Epithelial cell of proximal tubule (primary cell): Measurements from ENCODE around the gene DICER1. TPM values are rescaled to one million over a fixed set of nuclear protein-coding genes. Genes with fewer than 3 reads are reported as not detected.
"Not testable (repeated sequence)": the region's sequence is repeated elsewhere in the genome, so short reads cannot be mapped to it uniquely, and the experiment has no call there.

Experiments
- DNase-seq: peaks from one replicate; pipeline ENCODE4 v3.0.0-alpha.2; 2011; ENCODE audit warnings: low read depth
- H3K4me3 ChIP-seq: 2 replicates; pipeline ENCODE4 v1.5.1; 2011; ENCODE audit warnings: low read depth, mild to moderate bottlenecking, low read length
- total RNA-seq: library from RNA; depleted of rRNA; stranded (reverse); fragments of >200 nt; gene quantifications from 2 replicates; pipeline ENCODE4 v1.2.3, GENCODE V29; 2015
- TF ChIP-seq, protein P1 (sequence below): conservative IDR thresholded peaks from 2 replicates; pipeline ENCODE4 v1.5.1; 2012; ENCODE audit warnings: low read depth, mild to moderate bottlenecking, low read length

Gene DICER1, protein sequence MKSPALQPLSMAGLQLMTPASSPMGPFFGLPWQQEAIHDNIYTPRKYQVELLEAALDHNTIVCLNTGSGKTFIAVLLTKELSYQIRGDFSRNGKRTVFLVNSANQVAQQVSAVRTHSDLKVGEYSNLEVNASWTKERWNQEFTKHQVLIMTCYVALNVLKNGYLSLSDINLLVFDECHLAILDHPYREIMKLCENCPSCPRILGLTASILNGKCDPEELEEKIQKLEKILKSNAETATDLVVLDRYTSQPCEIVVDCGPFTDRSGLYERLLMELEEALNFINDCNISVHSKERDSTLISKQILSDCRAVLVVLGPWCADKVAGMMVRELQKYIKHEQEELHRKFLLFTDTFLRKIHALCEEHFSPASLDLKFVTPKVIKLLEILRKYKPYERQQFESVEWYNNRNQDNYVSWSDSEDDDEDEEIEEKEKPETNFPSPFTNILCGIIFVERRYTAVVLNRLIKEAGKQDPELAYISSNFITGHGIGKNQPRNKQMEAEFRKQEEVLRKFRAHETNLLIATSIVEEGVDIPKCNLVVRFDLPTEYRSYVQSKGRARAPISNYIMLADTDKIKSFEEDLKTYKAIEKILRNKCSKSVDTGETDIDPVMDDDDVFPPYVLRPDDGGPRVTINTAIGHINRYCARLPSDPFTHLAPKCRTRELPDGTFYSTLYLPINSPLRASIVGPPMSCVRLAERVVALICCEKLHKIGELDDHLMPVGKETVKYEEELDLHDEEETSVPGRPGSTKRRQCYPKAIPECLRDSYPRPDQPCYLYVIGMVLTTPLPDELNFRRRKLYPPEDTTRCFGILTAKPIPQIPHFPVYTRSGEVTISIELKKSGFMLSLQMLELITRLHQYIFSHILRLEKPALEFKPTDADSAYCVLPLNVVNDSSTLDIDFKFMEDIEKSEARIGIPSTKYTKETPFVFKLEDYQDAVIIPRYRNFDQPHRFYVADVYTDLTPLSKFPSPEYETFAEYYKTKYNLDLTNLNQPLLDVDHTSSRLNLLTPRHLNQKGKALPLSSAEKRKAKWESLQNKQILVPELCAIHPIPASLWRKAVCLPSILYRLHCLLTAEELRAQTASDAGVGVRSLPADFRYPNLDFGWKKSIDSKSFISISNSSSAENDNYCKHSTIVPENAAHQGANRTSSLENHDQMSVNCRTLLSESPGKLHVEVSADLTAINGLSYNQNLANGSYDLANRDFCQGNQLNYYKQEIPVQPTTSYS (N-terminal part only)
- 27.4 and 27.9 TPM in 2 replicates for total RNA-seq

DNA sequence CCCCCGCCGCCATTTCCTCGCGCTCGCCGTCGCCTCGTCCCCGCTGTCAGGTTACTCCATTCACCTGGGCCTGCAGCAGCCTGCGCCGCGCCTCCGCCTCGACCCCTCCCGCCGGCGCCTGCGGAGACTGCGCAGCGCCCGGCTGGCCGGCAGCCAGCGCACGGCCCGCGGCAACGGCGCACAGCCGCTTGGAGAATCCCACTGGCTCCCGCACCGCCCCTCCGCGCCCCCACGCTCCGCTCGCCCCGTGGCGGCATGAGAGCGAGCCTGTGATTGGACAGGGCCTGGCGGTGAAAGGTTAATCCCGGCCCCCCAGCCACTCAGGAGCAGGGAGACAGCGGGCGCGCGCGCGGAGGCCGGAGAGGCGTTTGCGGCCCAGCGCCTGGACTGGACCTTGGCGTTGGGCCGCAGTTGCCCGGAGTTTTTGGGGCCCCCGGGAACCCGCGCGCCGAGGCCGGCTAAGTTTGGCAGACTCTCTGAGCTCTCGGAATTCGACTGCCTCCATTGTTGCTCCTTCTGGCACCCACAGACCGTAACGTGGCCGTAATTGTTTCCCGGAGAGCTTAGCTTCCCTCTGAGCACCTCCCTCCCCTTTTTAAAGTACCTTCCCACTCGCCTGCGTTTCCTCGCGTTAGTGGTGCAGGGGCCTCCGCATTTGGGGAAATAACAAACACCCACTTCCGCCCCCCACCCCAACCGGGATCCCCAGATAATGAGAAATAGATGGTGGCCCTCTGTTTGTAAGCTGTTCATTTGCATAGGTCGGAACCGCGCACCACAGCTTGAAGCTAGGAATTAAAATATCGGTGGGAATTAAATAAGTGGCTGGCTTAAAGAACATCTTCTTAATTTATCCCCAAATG, at the start of gene DICER1:
TSS of gene DICER1 (minus strand) at position 203 of the 863 bp plus-strand sequence. CDS start 24,071 bp downstream, outside the sequence.
- peak; percentile 27 for DNase-seq

DNA sequence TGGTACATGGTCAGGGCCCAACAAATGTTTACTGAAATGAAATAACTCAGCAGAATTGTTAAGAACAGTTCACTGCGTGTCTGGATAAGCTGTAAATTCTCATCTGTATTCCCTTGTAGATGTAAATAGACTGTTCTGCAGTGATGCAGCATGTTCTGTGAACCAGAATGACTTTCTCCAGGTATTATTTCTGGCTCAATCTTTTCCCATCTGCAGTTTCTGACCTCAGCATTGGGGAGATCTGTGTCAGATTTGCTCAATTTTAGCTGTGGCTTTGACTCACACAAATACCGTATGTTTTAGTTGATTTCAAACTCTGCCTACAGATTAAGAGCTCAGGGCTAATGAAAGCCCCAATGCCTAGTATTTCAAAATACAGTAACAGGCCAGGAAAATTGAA, 49.2 kb upstream of the DICER1 start:
- no peak overlapping the region for H3K4me3 ChIP-seq
- TF ChIP-seq, protein P1, sequence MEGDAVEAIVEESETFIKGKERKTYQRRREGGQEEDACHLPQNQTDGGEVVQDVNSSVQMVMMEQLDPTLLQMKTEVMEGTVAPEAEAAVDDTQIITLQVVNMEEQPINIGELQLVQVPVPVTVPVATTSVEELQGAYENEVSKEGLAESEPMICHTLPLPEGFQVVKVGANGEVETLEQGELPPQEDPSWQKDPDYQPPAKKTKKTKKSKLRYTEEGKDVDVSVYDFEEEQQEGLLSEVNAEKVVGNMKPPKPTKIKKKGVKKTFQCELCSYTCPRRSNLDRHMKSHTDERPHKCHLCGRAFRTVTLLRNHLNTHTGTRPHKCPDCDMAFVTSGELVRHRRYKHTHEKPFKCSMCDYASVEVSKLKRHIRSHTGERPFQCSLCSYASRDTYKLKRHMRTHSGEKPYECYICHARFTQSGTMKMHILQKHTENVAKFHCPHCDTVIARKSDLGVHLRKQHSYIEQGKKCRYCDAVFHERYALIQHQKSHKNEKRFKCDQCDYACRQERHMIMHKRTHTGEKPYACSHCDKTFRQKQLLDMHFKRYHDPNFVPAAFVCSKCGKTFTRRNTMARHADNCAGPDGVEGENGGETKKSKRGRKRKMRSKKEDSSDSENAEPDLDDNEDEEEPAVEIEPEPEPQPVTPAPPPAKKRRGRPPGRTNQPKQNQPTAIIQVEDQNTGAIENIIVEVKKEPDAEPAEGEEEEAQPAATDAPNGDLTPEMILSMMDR = no peak
- DNase-seq = no peak

More for the DNA sequence above, at the start of gene DICER1:
- H3K4me3 ChIP-seq = peak within 1 kb of the TSS; percentile 69
- TF ChIP-seq, protein P1 = no peak

DNA sequence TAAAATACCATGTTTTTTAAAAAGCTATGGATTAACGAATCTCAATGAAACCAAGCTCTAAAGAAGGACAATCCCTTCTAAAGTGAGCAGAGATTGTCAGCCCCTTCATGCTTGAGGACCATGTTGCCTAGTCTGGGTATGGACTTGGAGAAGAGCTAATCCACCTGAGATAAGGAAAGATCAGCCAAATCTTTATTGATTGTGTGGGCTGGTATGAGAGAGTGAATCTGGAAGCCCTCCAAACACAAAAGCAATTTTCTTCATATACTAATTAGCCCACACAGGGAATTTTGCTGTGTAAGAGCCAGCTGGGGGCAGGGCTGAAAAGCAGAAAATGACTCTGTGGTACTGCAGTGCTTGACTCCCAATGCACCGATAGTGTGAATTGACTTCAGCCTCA, 47.4 kb upstream of the DICER1 start:
- H3K4me3 ChIP-seq = no peak overlapping the region
- TF ChIP-seq, protein P1 = no peak

DNA sequence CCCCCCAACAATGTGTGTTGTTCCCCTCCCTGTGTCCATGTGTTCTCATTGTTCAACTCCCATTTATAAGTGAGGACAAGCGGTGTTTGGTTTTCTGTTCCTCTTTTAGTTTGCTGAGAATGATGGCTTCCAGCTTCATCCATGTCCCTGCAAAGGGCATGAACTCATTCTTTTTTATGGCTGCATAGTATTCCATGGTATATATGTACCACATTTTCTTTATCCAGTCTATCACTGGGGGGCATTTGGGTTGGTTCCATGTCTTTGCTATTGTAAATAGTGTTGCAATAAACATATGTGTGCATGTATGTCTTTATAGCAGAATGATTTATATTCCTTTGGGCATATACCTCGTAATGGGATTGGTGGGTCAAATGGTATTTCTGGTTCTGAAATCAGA, 44.4 kb upstream of the DICER1 start:
- DNase-seq, H3K4me3 ChIP-seq: not testable (repeated sequence)

More for the DNA sequence above, 47.4 kb upstream of the DICER1 start:
- no peak for DNase-seq

DNA sequence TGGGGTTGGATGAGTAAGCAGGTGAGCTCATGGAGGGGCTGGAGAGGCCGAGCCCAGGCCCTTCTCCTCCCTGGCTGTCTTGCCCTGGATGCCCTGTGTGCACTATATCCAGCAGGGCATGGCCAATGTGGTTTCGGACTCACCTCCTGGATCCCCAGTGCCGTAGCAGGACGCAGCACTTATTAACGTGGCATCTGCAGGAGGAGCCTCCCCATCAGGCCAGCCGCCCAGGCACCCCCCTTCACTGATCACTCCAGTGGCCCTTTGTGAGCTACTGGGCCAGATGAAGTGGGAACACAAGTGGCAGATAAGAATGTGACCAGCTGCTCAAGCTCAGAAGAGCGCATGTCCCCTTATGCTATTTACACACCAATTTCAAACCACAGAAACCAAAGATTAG, 43.1 kb upstream of the DICER1 start:
- no peak overlapping the region for H3K4me3 ChIP-seq
- no peak for DNase-seq
- TF ChIP-seq, protein P1 = no peak

DNA sequence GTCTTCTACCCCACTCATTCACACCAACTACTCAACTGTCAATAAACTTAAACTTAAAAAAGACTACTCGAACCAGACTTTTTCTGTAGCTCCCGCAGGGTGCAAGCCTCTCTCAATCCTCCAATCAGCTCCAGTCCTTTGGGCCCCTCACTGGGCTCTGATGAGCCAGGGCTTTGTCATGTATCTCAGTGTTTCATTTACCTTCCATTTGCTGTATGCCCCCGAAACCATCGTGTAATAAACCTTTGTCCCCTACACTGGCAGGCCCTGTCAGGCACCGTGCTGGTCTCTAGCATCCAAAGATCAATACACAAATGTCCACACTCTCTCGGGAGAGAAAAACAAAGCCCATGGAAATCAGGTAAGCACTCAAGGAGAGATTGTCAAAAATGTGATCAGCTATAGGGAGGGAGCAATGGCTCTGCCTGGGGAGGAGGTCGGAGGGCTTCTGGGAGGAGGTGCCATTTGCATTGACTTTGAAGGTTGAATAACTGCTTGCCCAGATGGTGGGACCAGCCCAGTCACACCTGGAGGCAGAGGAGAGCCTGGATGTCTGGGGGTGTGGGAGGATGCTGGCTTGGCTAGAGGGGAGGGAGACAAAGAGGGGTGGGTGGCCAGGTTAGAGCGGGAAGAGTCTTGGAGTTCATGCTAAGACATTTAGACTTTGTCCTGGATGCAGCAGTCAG, 42.1 kb upstream of the DICER1 start:
- DNase-seq = no peak
- TF ChIP-seq, protein P1 = no peak
- H3K4me3 ChIP-seq = no peak overlapping the region
